ENCODE measurements around the gene MIGA2. TPM values are rescaled to one million over a fixed set of nuclear protein-coding genes. Genes with fewer than 3 reads are reported as not detected.

The MIGA2 gene
- polyA plus RNA-seq, 10 donors, result 9.2 to 19.1 (median 12.6) TPM

GRCh38 chr9:129071526-129072126 lies 35.2 kb downstream of the MIGA2 start:
- no peak for DNase-seq

GRCh38 chr9:129072171-129072570 lies 35.7 kb downstream of the MIGA2 start:
- no peak for DNase-seq

GRCh38 chr9:129073404-129073803 lies 37.0 kb downstream of the MIGA2 start:
- no peak for DNase-seq

GRCh38 chr9:129074106-129074505 lies 37.7 kb downstream of the MIGA2 start:
- no peak for DNase-seq

- no peak for DNase-seq
Measured at GRCh38 chr9:129075996-129076639, 39.7 kb downstream of the MIGA2 start.

GRCh38 chr9:129076640-129077037 lies 40.2 kb downstream of the MIGA2 start:
- no peak for DNase-seq

GRCh38 chr9:129077236-129077635 lies 40.8 kb downstream of the MIGA2 start:
- no peak for DNase-seq

- no peak for DNase-seq
Measured at GRCh38 chr9:129078691-129079503, 42.5 kb downstream of the MIGA2 start.

- DNase-seq, result no peak
Measured at GRCh38 chr9:129079829-129080228, 43.4 kb downstream of the MIGA2 start.

GRCh38 chr9:129080298-129080600 lies 43.8 kb downstream of the MIGA2 start:
- no peak for DNase-seq

GRCh38 chr9:129080601-129081387 lies 44.4 kb downstream of the MIGA2 start, which contains the start of gene DOLPP1:
Gene DOLPP1 (plus strand): TSS chr9:129081111. CDS start chr9:129081132, 21 bp downstream.
- peak; percentile 99 to 100 (median 99) for DNase-seq

- DNase-seq, result no peak
Measured at GRCh38 chr9:129081388-129081904, 45.0 kb downstream of the MIGA2 start.

- DNase-seq, result no peak
Measured at GRCh38 chr9:129084087-129084486, 47.7 kb downstream of the MIGA2 start.

GRCh38 chr9:129089246-129089645 lies 52.8 kb downstream of the MIGA2 start:
- DNase-seq, result no peak

- DNase-seq, result no peak
Measured at GRCh38 chr9:129093602-129094386, 57.4 kb downstream of the MIGA2 start.

- DNase-seq, result no peak
Measured at GRCh38 chr9:129094387-129095169, 58.2 kb downstream of the MIGA2 start.

GRCh38 chr9:129095170-129095667 lies 58.8 kb downstream of the MIGA2 start:
- no peak for DNase-seq

- no peak for DNase-seq
Measured at GRCh38 chr9:129095908-129096307, 59.5 kb downstream of the MIGA2 start.

GRCh38 chr9:129097671-129098306 lies 61.4 kb downstream of the MIGA2 start:
- DNase-seq, result no peak

- DNase-seq, result no peak
Measured at GRCh38 chr9:129098328-129098727, 61.9 kb downstream of the MIGA2 start.

Data from muscle of back (tissue), 11 donors.